DMS79 treated with DMSO at 0.1 percent for 48 hours (cell line): Measurements from ENCODE around the gene DENND1A.

Experiments used
- DNase-seq: peaks from one replicate; lab custom pipeline; 2025; lab: John Stamatoyannopoulos, UW

The DENND1A gene

GRCh38 chr9:123426406-123426805 lies 503.5 kb downstream of the DENND1A start:
- no peak for DNase-seq

GRCh38 chr9:123425836-123426365 lies 504.0 kb downstream of the DENND1A start:
- no peak for DNase-seq

DNA sequence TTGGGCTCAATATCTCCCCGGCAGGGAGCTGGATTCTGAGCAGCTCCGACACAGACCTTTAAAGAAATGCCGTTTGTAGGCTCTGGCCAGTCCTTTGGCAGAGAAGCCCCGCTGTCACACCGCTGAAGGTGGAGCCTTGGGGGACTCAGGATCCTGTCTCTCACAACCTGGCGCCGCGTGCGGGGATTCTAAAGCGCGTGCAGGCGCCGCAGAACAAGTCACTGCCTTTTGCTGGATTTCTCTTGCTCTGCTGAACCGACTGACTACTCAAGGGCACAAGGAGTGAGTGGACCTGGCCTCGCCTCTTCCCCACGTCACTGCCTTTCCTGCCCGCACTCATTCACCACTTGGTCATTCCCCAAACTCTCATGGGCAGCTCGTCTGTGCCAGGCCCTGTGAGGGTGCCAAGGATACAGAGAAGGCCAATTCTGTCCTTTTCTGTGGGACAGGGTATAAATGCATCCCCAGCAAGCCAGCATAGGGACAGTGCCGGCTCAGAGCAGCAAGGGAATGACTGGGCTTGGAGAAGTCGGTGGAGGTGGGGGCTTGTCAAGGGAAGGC lies 504.6 kb downstream of the DENND1A start:
- DNase-seq = no peak

DNA sequence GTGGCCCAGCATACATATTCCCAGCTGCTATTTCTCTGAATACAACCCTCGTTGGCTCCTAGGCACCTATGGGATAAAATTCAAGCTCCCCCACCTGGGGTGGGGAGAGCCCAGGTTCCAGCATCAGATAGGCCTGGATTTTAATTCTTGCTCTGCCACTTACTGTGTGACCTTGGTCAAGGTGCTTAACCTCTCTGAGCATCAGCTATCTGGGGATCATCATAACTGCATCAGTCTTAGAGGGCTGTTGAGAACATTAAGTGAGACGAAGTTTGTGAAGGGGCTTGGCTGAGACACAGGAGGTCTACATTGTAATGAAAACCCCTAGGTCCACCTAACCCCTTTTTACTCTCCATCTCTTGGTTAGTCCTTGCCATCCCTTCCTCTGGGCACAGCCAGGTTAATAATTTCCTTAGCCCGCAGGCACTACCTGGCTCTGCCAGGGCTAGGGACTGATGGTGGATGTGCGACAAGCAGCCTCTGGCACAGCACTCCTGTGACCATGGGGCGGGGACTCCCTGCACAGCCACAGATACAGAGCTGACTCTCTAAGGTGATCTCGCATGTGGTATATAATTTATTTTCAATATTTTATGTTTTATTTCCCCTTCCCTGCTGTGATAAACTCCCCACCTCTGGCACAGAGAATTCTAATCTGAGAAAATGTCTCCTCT lies 505.2 kb downstream of the DENND1A start:
- DNase-seq = no peak

DNA sequence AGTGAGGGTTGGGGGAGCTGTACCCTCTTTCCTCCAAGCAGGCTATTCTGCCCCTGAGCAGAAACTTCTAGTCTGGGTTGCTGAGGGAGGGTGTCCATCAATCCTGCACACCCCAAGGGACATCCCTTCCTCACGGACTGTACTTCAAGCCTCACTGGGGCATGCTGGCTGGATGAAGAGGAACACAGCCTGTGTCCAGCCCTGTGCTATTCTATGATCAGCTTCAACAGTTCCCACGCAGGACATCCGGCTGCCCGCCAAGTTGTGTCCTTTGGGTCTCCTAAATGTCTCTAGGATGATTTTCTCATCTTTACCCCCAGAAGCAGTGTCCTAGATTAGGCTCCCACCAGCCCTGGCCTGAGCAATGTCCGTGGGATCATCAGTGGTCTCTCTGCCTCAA lies 505.8 kb downstream of the DENND1A start:
- no peak for DNase-seq

GRCh38 chr9:123423311-123423640 lies 506.6 kb downstream of the DENND1A start:
- DNase-seq = no peak

- no peak for DNase-seq
Measured at GRCh38 chr9:123422635-123423310, 507.2 kb downstream of the DENND1A start.

- DNase-seq = no peak
Measured at GRCh38 chr9:123421801-123422455, 508.0 kb downstream of the DENND1A start.

DNA sequence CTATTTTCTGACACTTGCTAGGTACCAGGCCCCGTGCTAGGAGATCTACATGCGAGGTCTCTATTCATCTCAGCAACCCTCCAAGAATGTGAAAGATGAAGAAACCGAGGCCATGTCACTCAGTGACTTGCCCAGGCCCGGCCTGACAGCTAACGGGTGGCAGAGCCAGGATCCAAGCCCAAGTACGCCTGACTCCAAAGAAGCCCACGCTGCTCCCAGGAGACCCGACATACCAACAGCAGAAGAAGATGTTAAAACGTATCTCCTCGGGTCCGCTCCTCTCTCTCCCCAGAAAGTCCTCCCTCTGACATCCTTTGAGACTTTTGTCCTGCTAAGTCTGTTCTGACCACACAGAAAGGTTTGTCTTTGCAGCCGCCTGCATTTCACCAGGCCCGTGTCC lies 508.7 kb downstream of the DENND1A start:
- DNase-seq = no peak

GRCh38 chr9:123420592-123421111 lies 509.3 kb downstream of the DENND1A start:
- DNase-seq = peak; percentile 79

- peak; percentile 48 for DNase-seq
Measured at GRCh38 chr9:123419721-123420591, 510.0 kb downstream of the DENND1A start.

DNA sequence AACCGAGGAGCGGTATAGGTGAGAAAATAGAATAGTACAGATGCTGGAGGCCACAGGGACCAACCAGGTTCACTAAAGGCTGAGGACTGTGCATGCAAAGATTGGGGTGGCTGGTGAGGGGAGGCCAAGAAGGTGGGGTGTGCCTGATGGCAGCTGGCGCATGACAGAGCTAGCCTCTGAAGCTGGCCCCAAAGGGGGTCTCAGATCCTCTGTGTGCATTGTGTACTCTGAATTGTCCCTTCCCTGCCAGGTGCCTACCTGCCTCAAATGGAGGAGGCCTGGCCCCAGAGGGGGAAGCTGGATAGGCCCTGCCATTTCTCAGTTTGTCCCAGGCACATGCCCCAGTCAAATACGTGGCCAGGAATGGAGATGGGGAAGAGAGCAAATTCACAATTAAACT lies 510.8 kb downstream of the DENND1A start:
- DNase-seq = no peak

DNA sequence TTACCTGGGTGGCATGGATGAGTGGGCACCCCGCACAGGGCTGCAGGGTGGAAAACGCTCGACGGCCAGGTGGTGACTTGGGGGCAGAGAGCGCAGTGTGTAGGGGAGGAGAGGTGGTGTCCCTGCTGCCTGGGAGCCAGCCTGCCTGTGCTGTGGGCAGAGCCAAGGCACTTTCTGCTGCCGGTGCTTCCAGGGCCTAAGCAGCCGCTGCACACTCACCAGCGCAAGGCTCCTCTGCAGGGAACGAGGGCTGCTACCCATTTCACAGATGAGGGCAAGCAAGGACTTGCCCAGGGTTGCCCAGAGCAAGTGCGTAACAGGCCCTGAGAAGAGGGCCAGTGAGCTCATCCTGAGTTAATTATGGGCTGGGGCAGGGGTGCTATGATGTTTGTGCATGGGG lies 511.4 kb downstream of the DENND1A start:
- DNase-seq = no peak

GRCh38 chr9:123418052-123418430 lies 511.9 kb downstream of the DENND1A start:
- DNase-seq = no peak

GRCh38 chr9:123417289-123418051 lies 512.5 kb downstream of the DENND1A start:
- no peak for DNase-seq

DNA sequence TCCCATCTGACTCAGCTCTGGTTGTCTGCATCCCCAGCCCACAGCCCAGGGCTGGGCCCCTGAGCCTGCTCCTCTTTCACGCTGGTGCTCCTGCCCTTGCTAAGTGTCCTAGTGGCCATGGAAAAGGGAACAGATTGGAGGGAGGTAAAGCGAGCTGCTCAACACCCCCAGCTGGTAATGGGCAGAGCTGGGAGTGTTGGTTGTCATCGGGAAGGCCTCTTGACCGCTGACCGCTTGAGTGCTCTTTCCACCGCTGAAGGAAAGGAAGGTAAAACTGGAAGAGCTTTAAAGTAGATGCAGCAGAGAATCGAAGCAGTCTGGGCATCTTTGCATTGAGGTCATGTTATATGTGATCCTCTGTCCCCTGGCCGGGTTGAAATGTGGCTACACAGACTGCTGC lies 513.8 kb downstream of the DENND1A start:
- DNase-seq = no peak

GRCh38 chr9:123414936-123415930 lies 514.7 kb downstream of the DENND1A start:
- no peak for DNase-seq

- DNase-seq = no peak
Measured at GRCh38 chr9:123414204-123414603, 515.7 kb downstream of the DENND1A start.

- no peak for DNase-seq
Measured at GRCh38 chr9:123412171-123412820, 517.6 kb downstream of the DENND1A start.
